ENCODE data around the gene MEIKIN. TPM values are rescaled to one million over a fixed set of nuclear protein-coding genes. Genes with fewer than 3 reads are reported as not detected.

Gene MEIKIN
- total RNA-seq, 2 experiments from 2014 or later: not detected

DNA sequence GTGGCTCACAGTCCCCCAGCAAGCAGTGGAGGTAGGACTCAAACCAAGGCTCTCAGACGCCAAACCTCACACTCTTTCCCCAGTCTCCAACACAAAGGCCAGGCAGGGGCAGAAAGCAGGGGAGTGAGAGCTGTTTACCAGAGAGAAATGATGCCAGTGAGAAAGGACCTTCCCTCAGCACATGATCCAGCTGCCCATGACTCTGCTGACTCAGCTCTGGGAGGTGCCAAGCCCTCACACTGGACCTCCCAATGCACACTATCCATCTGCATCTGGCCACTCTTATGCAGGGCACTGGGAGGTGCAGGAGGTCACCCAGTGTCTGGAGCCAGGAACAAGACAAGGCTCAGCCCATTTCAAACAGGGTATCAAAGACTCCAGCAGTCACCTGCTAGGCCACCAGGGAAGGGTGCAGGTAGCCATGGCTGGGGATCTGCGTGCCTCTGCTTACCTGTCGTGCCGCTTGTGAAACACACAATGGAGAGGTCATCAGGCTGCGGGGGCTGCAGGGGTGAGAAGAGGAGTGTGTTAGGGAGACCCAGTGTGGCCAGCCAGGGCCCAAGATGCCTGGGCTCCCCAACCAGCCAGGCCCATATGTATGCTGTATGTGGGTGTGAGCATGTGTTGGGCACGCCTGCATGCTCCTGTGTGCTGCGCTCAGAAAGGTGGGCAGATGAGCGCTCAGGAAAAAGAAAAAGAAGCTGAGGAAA is 39.6 kb upstream of the MEIKIN start:
- no peak overlapping the region for H3K4me3 Mint-ChIP-seq
- CTCF ChIA-PET: interaction anchor here (0.6 to 1.4 kb wide), 3 partner anchors 14 to 205 kb away, joined by 3 to 5 read pairs (median 3); no protein-coding TSS in a partner anchor
- no peaks in the 10 kb centered on the region for H3K27me3 Mint-ChIP-seq
- intact Hi-C loops (cut with DNase I, micrococcal nuclease): no loop called here
- DNase-seq (no peak), ATAC-seq (no peak)
- no peaks in the 10 kb centered on the region for H3K9me3 Mint-ChIP-seq (ENCODE audit: low read depth)
- no peaks in the 10 kb centered on the region for H3K36me3 Mint-ChIP-seq (ENCODE audit: low read depth)
- POLR2A ChIA-PET: no interaction called here
- H3K4me1 Mint-ChIP-seq: peaks cover 4% of the 10 kb centered on the region
- H3K27ac Mint-ChIP-seq: no peak overlapping the region

DNA sequence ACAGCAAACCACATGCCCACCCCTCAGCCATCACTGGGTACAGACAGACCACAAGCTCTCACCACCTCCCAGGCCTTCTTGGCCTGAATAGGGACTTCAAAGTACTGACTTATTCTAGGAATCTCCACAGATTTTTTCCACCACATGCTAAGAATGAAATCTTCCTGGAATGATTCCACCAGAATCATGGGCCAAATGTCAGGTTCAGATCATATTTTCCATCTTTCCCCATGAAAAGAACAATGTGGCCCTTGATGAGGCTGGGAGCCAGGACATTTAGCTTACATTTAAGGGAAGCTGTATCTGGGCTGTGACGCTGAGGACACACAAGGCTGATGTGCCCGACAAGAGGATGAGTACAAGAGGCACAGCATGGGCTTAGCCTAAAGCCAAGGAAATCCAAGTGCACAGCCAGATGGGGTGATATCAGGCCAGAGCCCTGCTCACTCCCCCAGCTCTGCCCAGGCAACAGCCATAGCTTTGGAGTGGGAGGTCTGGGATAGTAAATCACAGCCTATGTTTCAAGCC is 37.8 kb upstream of the MEIKIN start:
- Mint-ChIP-seq H3K27me3 (no peaks in the 10 kb centered on the region), H3K4me1 (peaks cover 4% of the 10 kb centered on the region), H3K27ac (no peak overlapping the region), H3K4me3 (no peak overlapping the region), H3K9me3 (ENCODE audit: low read depth) (no peaks in the 10 kb centered on the region), H3K36me3 (ENCODE audit: low read depth) (no peaks in the 10 kb centered on the region)
- ChIA-PET CTCF (interaction anchor here (0.7 kb wide), 1 partner anchor 451 kb away, joined by 3 read pairs; no protein-coding TSS in a partner anchor), POLR2A (no interaction called here)
- ATAC-seq (no peak), DNase-seq (no peak)
- intact Hi-C loops (cut with DNase I, micrococcal nuclease): no loop called here

DNA sequence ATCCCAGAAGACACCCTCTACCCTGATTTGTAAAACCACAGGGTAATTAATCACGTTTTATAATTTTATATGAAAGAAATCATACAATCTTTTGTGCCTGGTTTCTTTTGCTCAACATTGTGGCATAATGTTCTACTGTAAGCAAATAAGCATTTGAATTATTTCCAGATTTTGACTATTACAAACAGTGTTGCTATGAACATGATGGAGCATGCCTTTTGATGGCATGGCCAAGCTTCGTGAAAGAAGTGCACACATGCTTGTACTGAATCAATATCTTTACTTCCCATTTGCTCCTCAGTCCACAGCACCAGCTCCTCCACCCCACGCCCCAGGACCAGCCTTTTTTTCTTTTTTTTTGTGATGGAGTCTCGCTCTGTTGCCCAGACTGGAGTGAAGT is 36.1 kb upstream of the MEIKIN start:
- DNase-seq (no peak), ATAC-seq (no peak)
- Mint-ChIP-seq H3K27ac (no peak overlapping the region), H3K4me1 (peaks cover 20% of the 10 kb centered on the region), H3K36me3 (ENCODE audit: low read depth) (no peaks in the 10 kb centered on the region), H3K9me3 (ENCODE audit: low read depth) (no peaks in the 10 kb centered on the region), H3K4me3 (no peak overlapping the region), H3K27me3 (no peaks in the 10 kb centered on the region)
- ChIA-PET POLR2A (no interaction called here), CTCF (interaction anchor here (0.7 to 1.3 kb wide), 3 partner anchors 10 to 74 kb away, joined by 3 to 5 read pairs (median 3); no protein-coding TSS in a partner anchor)
- intact Hi-C loops (cut with DNase I, micrococcal nuclease): no loop called here

DNA sequence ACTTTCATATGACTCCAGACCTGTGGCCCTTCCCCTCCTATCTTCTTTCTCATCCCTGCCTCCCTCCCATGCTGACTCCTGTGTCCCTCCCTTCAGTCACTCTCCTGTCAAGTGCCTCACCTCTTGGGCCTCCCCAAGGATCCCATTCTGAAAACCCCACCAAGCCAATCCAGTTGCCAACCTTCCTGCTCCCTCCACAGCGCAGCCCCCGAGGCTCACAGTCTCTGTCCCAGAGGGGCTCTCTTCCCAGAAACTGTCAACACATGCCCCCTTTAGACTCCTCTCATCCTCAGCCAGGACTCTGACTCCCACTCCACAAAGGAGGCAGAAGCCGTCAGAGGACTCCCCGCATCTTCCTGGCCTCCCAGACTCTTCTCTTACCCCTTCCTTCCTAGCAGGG is 35.2 kb upstream of the MEIKIN start:
- ATAC-seq (no peak), DNase-seq (no peak)
- ChIA-PET CTCF (interaction anchor here (1.0 to 1.3 kb wide), 2 partner anchors 27 to 196 kb away, joined by 3 to 5 read pairs; no protein-coding TSS in a partner anchor), POLR2A (interaction anchor here (0.7 kb wide), 1 partner anchor 38 kb away, joined by 3 read pairs; no protein-coding TSS in a partner anchor)
- Mint-ChIP-seq H3K27me3 (no peaks in the 10 kb centered on the region), H3K4me3 (no peak overlapping the region), H3K4me1 (peaks cover 27% of the 10 kb centered on the region), H3K9me3 (ENCODE audit: low read depth) (no peaks in the 10 kb centered on the region), H3K27ac (no peak overlapping the region), H3K36me3 (ENCODE audit: low read depth) (no peaks in the 10 kb centered on the region)
- intact Hi-C loops (cut with DNase I, micrococcal nuclease): no loop called here

DNA sequence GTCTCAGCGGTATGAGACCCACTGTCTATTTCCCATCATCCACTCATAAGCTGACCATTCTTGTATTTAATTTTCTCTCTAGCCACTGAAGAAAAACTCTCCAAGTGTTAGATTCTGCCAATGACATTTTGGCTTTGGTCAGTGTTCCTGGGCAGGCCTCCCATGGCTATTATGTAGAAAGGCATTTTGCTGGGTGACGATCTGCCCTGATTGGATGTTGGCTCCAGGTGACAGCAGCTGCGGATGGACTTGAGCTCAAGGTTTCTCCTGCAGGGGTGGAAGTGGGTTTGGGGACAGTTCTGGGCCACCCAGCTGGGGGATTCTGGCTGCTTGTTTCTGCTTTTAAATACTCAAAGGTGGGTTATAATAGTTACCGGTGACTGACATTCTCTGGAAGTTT is 34.4 kb upstream of the MEIKIN start:
- ATAC-seq (no peak), DNase-seq (no peak)
- ChIA-PET CTCF (interaction anchor here (1.0 kb wide), 3 partner anchors 167 to 349 kb away, joined by 3 to 6 read pairs (median 3); no protein-coding TSS in a partner anchor), POLR2A (no interaction called here)
- peaks cover 36% of the 10 kb centered on the region for H3K4me1 Mint-ChIP-seq
- H3K9me3 Mint-ChIP-seq (ENCODE audit: low read depth): no peaks in the 10 kb centered on the region
- no peak overlapping the region for H3K4me3 Mint-ChIP-seq
- no peaks in the 10 kb centered on the region for H3K36me3 Mint-ChIP-seq (ENCODE audit: low read depth)
- no peak overlapping the region for H3K27ac Mint-ChIP-seq
- intact Hi-C loops (cut with DNase I, micrococcal nuclease): no loop called here
- no peaks in the 10 kb centered on the region for H3K27me3 Mint-ChIP-seq

DNA sequence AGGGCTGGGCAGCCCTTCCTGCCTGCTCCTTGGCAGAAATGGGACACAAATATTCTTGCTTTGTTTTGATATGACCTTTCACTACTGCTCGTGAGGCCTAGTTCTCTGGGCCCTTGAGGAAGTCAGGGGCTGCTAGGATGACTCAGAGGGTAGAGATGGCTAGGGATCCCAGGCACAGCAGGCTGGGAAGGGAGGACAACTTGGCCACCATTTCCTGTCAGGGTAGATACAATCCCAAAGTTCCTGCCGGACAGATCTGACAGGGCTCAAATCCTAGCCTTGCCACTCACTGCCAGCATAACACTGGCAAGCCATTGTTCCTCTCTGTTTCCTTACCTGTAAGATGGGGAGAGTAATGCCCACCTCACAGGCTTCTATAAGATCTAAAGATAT is 31.7 kb upstream of the MEIKIN start:
- no peaks in the 10 kb centered on the region for H3K27me3 Mint-ChIP-seq
- no peaks in the 10 kb centered on the region for H3K36me3 Mint-ChIP-seq (ENCODE audit: low read depth)
- ATAC-seq (no peak), DNase-seq (no peak)
- H3K27ac Mint-ChIP-seq: no peak overlapping the region
- intact Hi-C loops (cut with DNase I, micrococcal nuclease): no loop called here
- H3K4me1 Mint-ChIP-seq: peaks cover 40% of the 10 kb centered on the region
- no peaks in the 10 kb centered on the region for H3K9me3 Mint-ChIP-seq (ENCODE audit: low read depth)
- CTCF ChIA-PET: no interaction called here
- POLR2A ChIA-PET: no interaction called here
- H3K4me3 Mint-ChIP-seq: no peak overlapping the region

DNA sequence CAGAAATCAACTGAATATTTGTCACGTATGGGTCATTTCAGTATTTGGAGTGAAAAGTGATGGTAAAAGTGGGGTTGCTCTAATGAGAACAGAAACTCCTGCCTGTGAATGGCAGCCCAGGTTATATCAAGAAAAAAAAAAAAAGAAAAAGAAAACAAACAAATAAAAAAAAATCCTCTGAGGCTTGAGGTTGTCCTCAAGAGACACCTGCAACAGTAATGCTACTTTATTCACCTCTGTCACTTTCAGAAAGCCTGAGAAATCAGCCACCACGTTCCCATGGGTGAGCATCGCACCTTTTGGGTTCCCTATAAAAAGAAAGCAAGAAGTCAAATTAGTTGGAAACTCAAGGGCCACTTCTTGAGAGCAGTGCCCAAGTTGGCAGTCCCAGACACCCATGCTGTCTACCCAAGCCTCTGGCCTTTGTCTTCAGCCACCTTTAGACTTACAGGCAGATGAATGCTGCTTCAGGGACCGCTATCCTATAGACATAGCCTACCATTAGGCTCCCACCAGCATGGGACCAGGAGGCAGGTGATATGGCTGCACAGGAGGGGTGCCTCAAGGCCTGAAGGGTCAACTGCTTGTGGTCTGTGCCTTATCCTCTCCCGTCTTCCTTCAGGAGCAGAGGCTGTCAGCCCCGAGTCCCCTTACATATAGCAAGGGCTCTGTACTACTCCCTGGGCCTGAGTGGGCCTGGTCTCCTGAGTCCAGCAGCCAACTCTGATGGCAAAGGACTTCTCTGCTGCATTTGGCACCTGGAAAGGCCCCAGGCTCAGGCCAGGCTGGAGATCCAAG is 31.1 kb upstream of the MEIKIN start:
- POLR2A ChIA-PET: no interaction called here
- DNase-seq: no peak
- Mint-ChIP-seq H3K4me3 (no peak overlapping the region), H3K27me3 (no peaks in the 10 kb centered on the region), H3K9me3 (ENCODE audit: low read depth) (no peaks in the 10 kb centered on the region), H3K4me1 (peaks cover 40% of the 10 kb centered on the region), H3K27ac (no peak overlapping the region), H3K36me3 (ENCODE audit: low read depth) (no peaks in the 10 kb centered on the region)
- CTCF ChIA-PET: no interaction called here
- ATAC-seq: no peak
- intact Hi-C loops (cut with DNase I, micrococcal nuclease): no loop called here

DNA sequence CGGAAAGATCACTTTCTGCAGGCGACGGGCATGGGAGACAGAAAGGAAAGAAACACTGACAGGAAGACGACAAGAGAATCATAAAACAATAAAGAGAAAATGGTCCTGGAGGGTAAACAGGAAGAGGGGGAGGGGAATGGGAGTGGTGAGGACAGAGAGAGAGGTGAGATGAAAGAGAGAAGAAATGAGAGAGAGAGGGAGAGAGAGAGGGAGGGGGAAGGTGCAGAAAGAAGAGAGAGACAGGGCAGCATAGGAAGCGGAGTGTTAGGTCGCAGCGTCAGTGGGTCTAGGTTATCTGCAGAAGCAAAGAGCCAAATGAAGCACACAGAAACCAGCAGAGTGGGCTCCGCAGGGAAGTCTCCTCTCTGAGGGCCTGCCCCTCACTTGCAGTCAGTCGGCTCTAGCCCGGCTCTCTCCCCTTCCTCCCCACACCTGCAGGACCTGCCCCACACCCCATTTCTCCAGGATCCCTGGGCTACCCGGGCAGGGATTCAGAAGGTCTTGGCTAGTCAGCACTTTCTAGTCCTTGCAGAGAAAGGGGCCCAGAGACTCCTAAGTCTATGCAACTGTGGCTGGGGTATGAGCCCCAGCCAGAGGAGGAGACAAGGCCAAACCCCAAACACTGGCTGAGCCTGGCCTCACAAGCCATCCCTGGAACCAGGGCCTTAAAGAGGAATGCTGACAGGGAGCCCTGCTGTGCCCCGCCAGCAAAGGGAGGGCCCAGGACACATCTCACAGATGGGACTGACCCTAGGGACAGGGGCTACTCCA is 29.7 kb upstream of the MEIKIN start:
- Mint-ChIP-seq H3K27me3 (no peaks in the 10 kb centered on the region), H3K9me3 (ENCODE audit: low read depth) (no peaks in the 10 kb centered on the region), H3K4me3 (peak overlapping the region; percentile 40), H3K4me1 (peaks cover 40% of the 10 kb centered on the region), H3K27ac (peak overlapping the region; percentile 64), H3K36me3 (ENCODE audit: low read depth) (no peaks in the 10 kb centered on the region)
- intact Hi-C loops (cut with DNase I, micrococcal nuclease): no loop called here
- DNase-seq (peak; percentile 28), ATAC-seq (peak; percentile 59)
- CTCF ChIA-PET: no interaction called here
- POLR2A ChIA-PET: no interaction called here

DNA sequence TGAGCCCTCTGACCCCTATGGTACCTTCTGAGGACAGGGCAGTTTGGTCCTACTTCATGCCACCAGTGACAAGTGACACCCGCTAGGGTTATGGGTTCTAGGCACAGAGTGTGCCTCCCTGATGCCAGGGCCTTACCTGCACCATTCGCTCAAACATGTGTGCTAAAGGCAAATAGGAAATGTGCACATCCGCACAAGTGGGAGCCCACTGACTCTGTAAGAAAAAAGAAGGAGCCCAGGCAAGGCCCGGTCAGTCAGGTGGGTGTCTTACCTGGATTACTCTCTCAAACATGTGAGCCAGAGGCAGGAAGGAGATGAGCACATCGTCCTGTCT is 29.1 kb upstream of the MEIKIN start:
- intact Hi-C loops (cut with DNase I, micrococcal nuclease): no loop called here
- Mint-ChIP-seq H3K36me3 (ENCODE audit: low read depth) (peaks cover 4% of the 10 kb centered on the region), H3K27ac (peak overlapping the region; percentile 64), H3K4me1 (peaks cover 40% of the 10 kb centered on the region), H3K9me3 (ENCODE audit: low read depth) (no peaks in the 10 kb centered on the region), H3K4me3 (peak overlapping the region; percentile 40), H3K27me3 (no peaks in the 10 kb centered on the region)
- ChIA-PET CTCF (no interaction called here), POLR2A (no interaction called here)
- ATAC-seq (peak; percentile 40), DNase-seq (no peak)

DNA sequence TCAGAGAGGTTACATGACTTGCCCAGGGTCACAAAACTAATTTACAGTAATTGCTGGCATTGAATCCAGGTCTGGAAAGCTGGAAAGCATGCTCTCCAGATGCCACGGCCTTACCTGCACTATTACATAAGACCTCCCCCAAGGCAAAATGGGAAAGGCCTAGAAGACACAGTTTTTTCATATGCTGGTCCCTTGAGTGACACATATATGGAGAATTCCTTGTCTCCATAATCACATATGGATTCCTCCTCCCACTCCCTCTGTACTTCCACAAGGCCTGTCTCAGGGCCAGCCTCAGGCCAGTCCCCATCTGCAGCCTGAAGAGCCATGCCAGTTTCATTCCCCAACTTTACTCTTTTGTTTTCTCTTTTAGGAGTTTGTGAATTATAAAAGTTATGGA is 28.6 kb upstream of the MEIKIN start:
- intact Hi-C loops (cut with DNase I, micrococcal nuclease): no loop called here
- Mint-ChIP-seq H3K27ac (no peak overlapping the region), H3K9me3 (ENCODE audit: low read depth) (no peaks in the 10 kb centered on the region), H3K36me3 (ENCODE audit: low read depth) (peaks cover 4% of the 10 kb centered on the region), H3K4me3 (no peak overlapping the region), H3K27me3 (no peaks in the 10 kb centered on the region), H3K4me1 (peaks cover 40% of the 10 kb centered on the region)
- ATAC-seq (no peak), DNase-seq (no peak)
- ChIA-PET POLR2A (no interaction called here), CTCF (no interaction called here)

DNA sequence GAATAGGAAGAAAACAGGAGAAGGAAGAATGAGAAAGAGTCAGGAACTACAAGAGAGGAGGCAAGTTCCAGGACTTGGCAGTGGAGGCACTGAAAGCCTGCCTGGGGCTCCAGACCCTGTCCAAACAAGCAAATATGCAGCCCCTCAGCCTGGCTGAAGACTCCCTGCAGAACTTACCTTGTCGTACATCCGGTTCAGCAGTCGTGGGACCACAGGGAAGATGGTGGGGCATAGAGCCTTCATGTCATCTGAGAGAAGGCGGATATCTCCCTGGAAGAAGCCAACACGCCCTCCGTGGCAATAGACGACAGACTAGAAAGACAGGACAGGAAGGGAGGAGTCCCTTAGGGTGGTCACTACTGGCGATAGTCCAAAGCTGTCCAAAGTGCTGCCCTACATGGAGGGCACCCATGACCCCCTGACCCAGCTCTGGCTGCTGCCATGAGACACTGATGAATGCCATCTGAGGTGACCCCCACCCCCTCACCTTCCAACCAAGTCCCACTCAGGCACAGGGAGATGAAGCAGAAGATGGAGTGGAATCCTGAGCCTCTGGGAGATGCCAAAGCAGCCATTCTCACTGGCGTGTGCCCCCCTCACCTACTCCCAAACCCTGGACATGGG is 27.7 kb upstream of the MEIKIN start:
- ATAC-seq: no peak
- Mint-ChIP-seq H3K4me3 (no peak overlapping the region), H3K9me3 (ENCODE audit: low read depth) (no peaks in the 10 kb centered on the region), H3K36me3 (ENCODE audit: low read depth) (peaks cover 4% of the 10 kb centered on the region), H3K27me3 (no peaks in the 10 kb centered on the region), H3K4me1 (peaks cover 40% of the 10 kb centered on the region), H3K27ac (no peak overlapping the region)
- intact Hi-C loops (cut with DNase I, micrococcal nuclease): no loop called here
- ChIA-PET POLR2A (no interaction called here), CTCF (interaction anchor here (0.8 kb wide), 1 partner anchor 35 kb away, joined by 5 read pairs; no protein-coding TSS in a partner anchor)
- DNase-seq: no peak

Measured in activated CD4-positive, alpha-beta T cell treated with anti-CD3 and anti-CD28 coated beads for 36 hours (primary cell).